CD4-positive, alpha-beta T cell (primary cell): ENCODE measurements around the gene TECPR2. TPM values are rescaled to one million over a fixed set of nuclear protein-coding genes. Genes with fewer than 3 reads are reported as not detected.

Source experiments
- ATAC-seq: fragments of 200-7000 bp; cut with Tn5 transposase; one replicate; pipeline ENCODE4 v1.10.0; 2022; ENCODE audit warnings: mild to moderate bottlenecking; ENCODE audit not compliant: poor library complexity
- CTCF ChIA-PET: fragments of 350-600 bp; sonication (Branson Sonifier 250); formaldehyde crosslinking; loops from one replicate; lab custom pipeline; 2021; ENCODE audit warnings: antibody characterized with exemption, inconsistent platforms; lab: Charles Lee
- POLR2A ChIA-PET: fragments of 350-600 bp; sonication (Branson Sonifier 250); formaldehyde crosslinking; loops from one replicate; lab custom pipeline; 2021; ENCODE audit warnings: antibody characterized with exemption, inconsistent platforms; lab: Charles Lee
- DNase-seq, 14 experiments: peaks; one replicate each; pipeline ENCODE4 v3.0.0-alpha.2; 2013 to 2020; ENCODE audit warnings: mixed read lengths in 2 of 14
- H3K27ac ChIP-seq, 2 donors: one replicate each; pipeline versions ENCODE4 v1.5.1 to v1.7.0; 2013; ENCODE audit warnings: low read length in 2 of 2, low read depth in 1 of 2, mild to moderate bottlenecking in 1 of 2
- H3K27me3 ChIP-seq, 2 experiments: 1 replicate in 1 of 2; 2 replicates in 1 of 2; pipeline versions ENCODE4 v1.6.1 to v1.7.0; 2013; ENCODE audit warnings: low read length in 2 of 2, control low read depth in 1 of 2, mild to moderate bottlenecking in 1 of 2, moderate library complexity in 1 of 2; ENCODE audit not compliant: insufficient read depth in 2 of 2, control insufficient read depth in 1 of 2
- H3K36me3 ChIP-seq: one replicate; pipeline ENCODE4 v1.6.1; 2013; ENCODE audit warnings: low read length, control low read depth; ENCODE audit not compliant: insufficient read depth
- H3K4me1 ChIP-seq: one replicate; pipeline ENCODE4 v1.6.1; 2013; ENCODE audit warnings: low read length, control low read depth; ENCODE audit not compliant: insufficient read depth
- H3K4me3 ChIP-seq: one replicate; pipeline ENCODE4 v1.5.1; 2013; ENCODE audit warnings: mild to moderate bottlenecking, low read length, moderate library complexity
- H3K9me3 ChIP-seq, 2 experiments: 1 replicate in 1 of 2; 2 replicates in 1 of 2; pipeline versions ENCODE4 v1.6.1 to v1.7.0; 2013; ENCODE audit warnings: low read length in 2 of 2, mild to moderate bottlenecking in 2 of 2, control low read depth in 1 of 2, moderate library complexity in 1 of 2; ENCODE audit not compliant: control insufficient read depth in 1 of 2, insufficient read depth in 1 of 2
- H3K27ac Mint-ChIP-seq: one replicate; pipeline ENCODE4 v1.8.0; 2020; ENCODE audit warnings: mixed read lengths
- H3K27me3 Mint-ChIP-seq: one replicate; pipeline ENCODE4 v1.8.0; 2021; ENCODE audit warnings: mixed read lengths
- H3K36me3 Mint-ChIP-seq: one replicate; pipeline ENCODE4 v1.8.0; 2021; ENCODE audit warnings: low read depth, mixed read lengths
- H3K4me1 Mint-ChIP-seq: one replicate; pipeline ENCODE4 v1.8.0; 2021; ENCODE audit warnings: low read depth, mixed read lengths
- H3K4me3 Mint-ChIP-seq: one replicate; pipeline ENCODE4 v1.8.0; 2020; ENCODE audit warnings: mild to moderate bottlenecking, mixed read lengths
- H3K9me3 Mint-ChIP-seq: one replicate; pipeline ENCODE4 v1.8.0; 2020; ENCODE audit warnings: mixed read lengths
- intact Hi-C, 2 experiments: fragments of 100-400 bp; cut with DNase I in 1 of 2; cut with micrococcal nuclease in 1 of 2; formaldehyde crosslinking; loops; one replicate each; pipeline versions ENCODE4 v1.15.1 to v1.9.0; 2023 to 2025; cut with DNase I, micrococcal nuclease
- total RNA-seq, 174 experiments: library from RNA in 2 of 174; stranded (reverse) in 2 of 174; gene quantifications; one replicate each; pipeline ENCODE4 v1.2.3 and lab custom pipeline; 2021 to 2026
- TF ChIP-seq, protein P1 (sequence below): fragments of 200-600 bp; IDR thresholded peaks from one replicate; pipeline ENCODE4 v1.8.0; 2022; ENCODE audit warnings: antibody characterized with exemption, mild to moderate bottlenecking

Gene TECPR2
- total RNA-seq, 2 experiments from 2014 or later: 5.0 to 5.4 TPM

DNA sequence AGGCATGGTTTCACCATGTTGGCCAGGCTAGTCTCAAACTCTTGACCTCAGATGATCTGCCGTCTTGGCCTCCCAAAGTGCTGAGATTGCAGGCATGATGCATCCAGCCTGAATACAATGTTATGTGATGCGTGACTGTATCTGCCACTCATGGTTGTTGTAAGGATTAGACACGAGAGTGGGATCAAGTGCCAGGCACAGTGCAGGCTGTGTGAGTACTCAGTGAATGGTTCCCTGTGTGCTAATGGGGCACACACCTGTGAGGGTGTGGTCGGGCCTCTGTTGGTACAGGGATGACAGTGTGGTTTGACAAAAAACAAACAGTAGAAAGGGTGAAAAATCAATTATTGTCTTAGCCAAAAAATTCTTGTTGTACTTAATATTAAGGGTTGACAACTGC, 61.8 kb downstream of the TECPR2 start:
- POLR2A ChIA-PET: no interaction called here
- H3K4me3 ChIP-seq: no peak overlapping the region
- Mint-ChIP-seq H3K36me3 (peaks cover 22% of the 10 kb centered on the region), H3K4me1 (no peaks in the 10 kb centered on the region), H3K27ac (no peak overlapping the region), H3K4me3 (no peak overlapping the region), H3K9me3 (no peaks in the 10 kb centered on the region), H3K27me3 (no peaks in the 10 kb centered on the region)
- no peaks in the 10 kb centered on the region for H3K4me1 ChIP-seq
- intact Hi-C loops: no loop called here
- CTCF ChIA-PET: no interaction called here
- TF ChIP-seq, protein P1, sequence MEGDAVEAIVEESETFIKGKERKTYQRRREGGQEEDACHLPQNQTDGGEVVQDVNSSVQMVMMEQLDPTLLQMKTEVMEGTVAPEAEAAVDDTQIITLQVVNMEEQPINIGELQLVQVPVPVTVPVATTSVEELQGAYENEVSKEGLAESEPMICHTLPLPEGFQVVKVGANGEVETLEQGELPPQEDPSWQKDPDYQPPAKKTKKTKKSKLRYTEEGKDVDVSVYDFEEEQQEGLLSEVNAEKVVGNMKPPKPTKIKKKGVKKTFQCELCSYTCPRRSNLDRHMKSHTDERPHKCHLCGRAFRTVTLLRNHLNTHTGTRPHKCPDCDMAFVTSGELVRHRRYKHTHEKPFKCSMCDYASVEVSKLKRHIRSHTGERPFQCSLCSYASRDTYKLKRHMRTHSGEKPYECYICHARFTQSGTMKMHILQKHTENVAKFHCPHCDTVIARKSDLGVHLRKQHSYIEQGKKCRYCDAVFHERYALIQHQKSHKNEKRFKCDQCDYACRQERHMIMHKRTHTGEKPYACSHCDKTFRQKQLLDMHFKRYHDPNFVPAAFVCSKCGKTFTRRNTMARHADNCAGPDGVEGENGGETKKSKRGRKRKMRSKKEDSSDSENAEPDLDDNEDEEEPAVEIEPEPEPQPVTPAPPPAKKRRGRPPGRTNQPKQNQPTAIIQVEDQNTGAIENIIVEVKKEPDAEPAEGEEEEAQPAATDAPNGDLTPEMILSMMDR: no peak
- no peaks in the 10 kb centered on the region for H3K36me3 ChIP-seq
- H3K27ac ChIP-seq: no peak overlapping the region
- ATAC-seq (no peak), DNase-seq (no peak)
- H3K9me3 ChIP-seq: no peaks in the 10 kb centered on the region
- no peaks in the 10 kb centered on the region for H3K27me3 ChIP-seq

DNA sequence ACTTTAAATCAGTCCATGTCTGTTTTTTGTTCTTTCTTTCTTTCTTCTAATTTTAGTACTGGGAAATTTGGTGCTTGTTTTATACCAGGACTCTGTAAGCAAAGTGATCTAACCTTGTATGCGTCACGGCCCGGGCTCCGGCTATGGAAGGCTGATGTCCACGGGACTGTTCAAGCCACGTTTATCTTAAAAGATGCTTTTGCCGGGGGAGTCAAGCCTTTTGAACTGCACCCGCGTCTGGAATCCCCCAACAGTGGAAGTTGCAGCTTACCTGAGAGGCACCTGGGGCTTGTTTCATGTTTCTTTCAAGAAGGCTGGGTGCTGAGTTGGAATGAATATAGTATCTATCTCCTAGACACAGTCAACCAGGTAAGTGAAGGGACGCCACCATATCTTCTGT, 62.2 kb downstream of the TECPR2 start:
- Histone ChIP-seq H3K9me3 (no peaks in the 10 kb centered on the region), H3K27me3 (no peaks in the 10 kb centered on the region), H3K4me1 (no peaks in the 10 kb centered on the region), H3K27ac (no peak overlapping the region), H3K36me3 (no peaks in the 10 kb centered on the region), H3K4me3 (no peak overlapping the region)
- H3K4me3 Mint-ChIP-seq: no peak overlapping the region
- DNase-seq (no peak), ATAC-seq (no peak)
- H3K4me1 Mint-ChIP-seq: no peaks in the 10 kb centered on the region
- H3K9me3 Mint-ChIP-seq: no peaks in the 10 kb centered on the region
- intact Hi-C loops: no loop called here
- TF ChIP-seq, protein P1: no peak
- CTCF ChIA-PET: no interaction called here
- H3K36me3 Mint-ChIP-seq: peaks cover 25% of the 10 kb centered on the region
- H3K27ac Mint-ChIP-seq: no peak overlapping the region
- no peaks in the 10 kb centered on the region for H3K27me3 Mint-ChIP-seq
- POLR2A ChIA-PET: no interaction called here

GRCh38 chr14:102426796-102427195, 64.1 kb downstream of the TECPR2 start:
- H3K4me3 ChIP-seq: no peak overlapping the region
- H3K27me3 ChIP-seq: no peaks in the 10 kb centered on the region
- H3K4me3 Mint-ChIP-seq: no peak overlapping the region
- DNase-seq: no peak
- H3K9me3 ChIP-seq: no peaks in the 10 kb centered on the region
- no peak overlapping the region for H3K27ac Mint-ChIP-seq
- H3K36me3 ChIP-seq: no peaks in the 10 kb centered on the region
- ChIA-PET POLR2A (no interaction called here), CTCF (no interaction called here)
- H3K36me3 Mint-ChIP-seq: peaks cover 34% of the 10 kb centered on the region
- H3K27me3 Mint-ChIP-seq: no peaks in the 10 kb centered on the region
- TF ChIP-seq, protein P1: no peak
- H3K27ac ChIP-seq: no peak overlapping the region
- intact Hi-C loops: no loop called here
- H3K9me3 Mint-ChIP-seq: no peaks in the 10 kb centered on the region
- ATAC-seq: no peak
- no peaks in the 10 kb centered on the region for H3K4me1 Mint-ChIP-seq
- H3K4me1 ChIP-seq: no peaks in the 10 kb centered on the region
